Spleen (tissue), 11 donors: ENCODE data around the gene C13orf42. TPM values are rescaled to one million over a fixed set of nuclear protein-coding genes. Genes with fewer than 3 reads are reported as not detected.

Source experiments
- DNase-seq: peaks from one replicate; pipeline ENCODE4 v3.0.0-alpha.2; 2020
- H3K27ac ChIP-seq, 8 donors: fragments of 200-600 bp; sonication (generic) in 7 of 8; 1 replicate in 4 of 8; 2 replicates in 4 of 8; pipeline versions ENCODE4 v1.5.0 to v1.8.0; 2016 to 2021; ENCODE audit warnings: inconsistent platforms in 4 of 8, mild to moderate bottlenecking in 4 of 8, moderate library complexity in 1 of 8
- H3K27me3 ChIP-seq, 7 donors: fragments of 200-600 bp; sonication (generic) in 6 of 7; replicated peaks in 1 of 7; 1 replicate in 4 of 7; 2 replicates in 3 of 7; pipeline versions ENCODE4 v1.5.0 to v1.8.0; 2016 to 2021; ENCODE audit warnings: inconsistent platforms in 3 of 7, mild to moderate bottlenecking in 1 of 7
- H3K36me3 ChIP-seq, 6 donors: fragments of 200-600 bp; sonication (generic) in 5 of 6; 1 replicate in 4 of 6; 2 replicates in 2 of 6; pipeline versions ENCODE4 v1.5.0 to v1.8.0; 2016 to 2021; ENCODE audit warnings: inconsistent platforms in 2 of 6
- H3K4me1 ChIP-seq, 6 donors: fragments of 200-600 bp; sonication (generic) in 5 of 6; 1 replicate in 3 of 6; 2 replicates in 3 of 6; pipeline versions ENCODE4 v1.5.0 to v1.8.0; 2016 to 2021; ENCODE audit warnings: inconsistent platforms in 3 of 6
- H3K4me3 ChIP-seq, 8 donors: fragments of 200-600 bp; sonication (generic) in 7 of 8; 1 replicate in 4 of 8; 2 replicates in 4 of 8; pipeline versions ENCODE4 v1.5.0 to v1.8.0; 2016 to 2021; ENCODE audit warnings: inconsistent platforms in 4 of 8, mild to moderate bottlenecking in 4 of 8, moderate library complexity in 2 of 8
- H3K9me3 ChIP-seq, 8 donors: fragments of 200-600 bp; sonication (generic) in 7 of 8; 1 replicate in 4 of 8; 2 replicates in 4 of 8; pipeline versions ENCODE4 v1.5.0 to v1.8.0; 2016 to 2021; ENCODE audit warnings: inconsistent platforms in 4 of 8
- CTCF ChIP-seq, 11 experiments: fragments of 200-600 bp in 7 of 11; fragments of 450-650 bp in 4 of 11; sonication (generic) in 4 of 11; IDR thresholded peaks in 8 of 11; conservative IDR thresholded peaks in 3 of 11; 1 replicate in 7 of 11; 2 replicates in 4 of 11; pipeline versions ENCODE4 v1.4.0 to v1.8.0; 2016 to 2021; ENCODE audit warnings: antibody characterized with exemption in 11 of 11, inconsistent platforms in 4 of 11, mild to moderate bottlenecking in 1 of 11
- POLR2A ChIP-seq, 3 donors: fragments of 450-650 bp; IDR thresholded peaks; one replicate each; pipeline ENCODE4 v1.5.1; 2017; ENCODE audit warnings: antibody characterized with exemption in 3 of 3, mild to moderate bottlenecking in 1 of 3
- POLR2AphosphoS5 ChIP-seq, 3 donors: sonication (generic); formaldehyde crosslinking; IDR thresholded peaks; one replicate each; pipeline ENCODE4 v1.5.1; 2017; ENCODE audit warnings: antibody characterized with exemption in 3 of 3
- WGBS, 5 donors: extraction: QIAGEN DNeasy Blood & Tissue Kit in 3 of 5; methylation state at CpG; one replicate each; pipeline versions ENCODE4 v1.1.5 to v1.1.7; 2013 to 2018; 5-methylcytosine and 5-hydroxymethylcytosine counted together
- intact Hi-C: fragments of 100-400 bp; cut with DNase I; formaldehyde crosslinking; loops from one replicate; pipeline ENCODE4 v1.15.0; 2023; ENCODE audit warnings: low total_unique reads
- polyA plus RNA-seq, 3 donors: library from polyadenylated mRNA; stranded (reverse); fragments of 200-250 nt; gene quantifications; one replicate each; pipeline ENCODE4 v1.2.1, GENCODE V29; 2013
- total RNA-seq, 7 donors: library from RNA; depleted of rRNA in 3 of 7; stranded (reverse); fragments of >200 nt in 3 of 7; fragmentation: NEBNext Ultra II Directional in 4 of 7; extraction: Animal tissue kit (Norgen Biotek cat#: 25700) in 4 of 7; gene quantifications; one replicate each; pipeline versions ENCODE4 v1.1.0 to v1.2.1, GENCODE V29; 2016 to 2021
- donor health status: healthy with polysubstance abuse.
- donor health status: DM: no; HTN: no; CAD: no; lungs with moderate emphysema.
- donor health status: DM: no; HTN: no; CAD: no.
- donor health status: Bipolar disorder and iron deficiency.
- donor health status: healthy.
- donor health status: DM: no; HTN: no; CAD: no.
- donor health status: DM: yes; HTN: yes; CAD: no.

The C13orf42 gene
- total and polyA plus RNA-seq, 10 donors: 0.03 to 0.60 (median 0.33) TPM; not detected in 5

GRCh38 chr13:51134763-51135365 is 23.8 kb upstream of the C13orf42 start:
- Histone ChIP-seq H3K9me3 (peaks cover 0 to 24% (median 20%) of the 10 kb centered on the region in 8 donors), H3K27me3 (no peaks in the 10 kb centered on the region), H3K36me3 (no peaks in the 10 kb centered on the region), H3K4me3 (no peak overlapping the region), H3K27ac (no peak overlapping the region), H3K4me1 (peaks cover 0 to 11% (median 0%) of the 10 kb centered on the region in 6 donors)
- intact Hi-C loops: no loop called here
- WGBS, 5 donors: 84 to 90% (median 86%) methylated on average over 6 to 8 of the region's 8 CpGs
- TF ChIP-seq POLR2A (IDR thresholded peaks at IDR 0.05): no peak
- TF ChIP-seq CTCF (IDR thresholded peaks at IDR 0.05 in 8 of 11, conservative IDR thresholded peaks at IDR 0.05 in 3 of 11): no peak
- DNase-seq: no peak

GRCh38 chr13:51130348-51130747 is 19.3 kb upstream of the C13orf42 start:
- 93 to 97% (median 96%) methylated on average over 1 of the region's 1 CpG for WGBS, 5 donors
- no peak for TF ChIP-seq POLR2A (IDR thresholded peaks at IDR 0.05)
- TF ChIP-seq POLR2AphosphoS5 (IDR thresholded peaks at IDR 0.05): no peak
- TF ChIP-seq CTCF (IDR thresholded peaks at IDR 0.05 in 8 of 11, conservative IDR thresholded peaks at IDR 0.05 in 3 of 11): no peak
- Histone ChIP-seq H3K4me3 (no peak overlapping the region), H3K36me3 (no peaks in the 10 kb centered on the region), H3K9me3 (peaks cover 0 to 32% (median 23%) of the 10 kb centered on the region in 8 donors), H3K27me3 (no peaks in the 10 kb centered on the region), H3K4me1 (peaks cover 0 to 8% (median 5%) of the 10 kb centered on the region in 6 donors), H3K27ac (no peak overlapping the region)
- no peak for DNase-seq
- intact Hi-C loops: no loop called here

GRCh38 chr13:51125495-51126226 is 14.6 kb upstream of the C13orf42 start:
- no peak for DNase-seq
- Histone ChIP-seq H3K4me3 (no peak overlapping the region), H3K27ac (no peak overlapping the region), H3K4me1 (peaks cover 0 to 8% (median 3%) of the 10 kb centered on the region in 6 donors), H3K9me3 (peaks cover 0 to 16% (median 11%) of the 10 kb centered on the region in 8 donors), H3K36me3 (no peaks in the 10 kb centered on the region), H3K27me3 (peaks cover 0 to 3% (median 0%) of the 10 kb centered on the region in 7 donors)
- TF ChIP-seq POLR2A (IDR thresholded peaks at IDR 0.05): no peak
- TF ChIP-seq POLR2AphosphoS5 (IDR thresholded peaks at IDR 0.05): peak in 1 of 3 donors; percentile 43
- TF ChIP-seq CTCF (IDR thresholded peaks at IDR 0.05 in 8 of 11, conservative IDR thresholded peaks at IDR 0.05 in 3 of 11): peak; percentile 22 to 83 (median 76)
- 24 to 29% (median 26%) methylated on average over 7 of the region's 7 CpGs for WGBS, 5 donors
- intact Hi-C loops: loop anchor here (5.0 kb wide), 1 partner anchor 162 kb away; no protein-coding TSS in a partner anchor
